ENCODE results near the gene SLC49A3. TPM values are rescaled to one million over a fixed set of nuclear protein-coding genes. Genes with fewer than 3 reads are reported as not detected.
"Not testable (repeated sequence)": the region's sequence is repeated elsewhere in the genome, so short reads cannot be mapped to it uniquely, and the experiment has no call there.

The SLC49A3 gene
- total and polyA plus RNA-seq, 2 experiments from 2014 or later = 12.2 to 12.8 TPM

DNA sequence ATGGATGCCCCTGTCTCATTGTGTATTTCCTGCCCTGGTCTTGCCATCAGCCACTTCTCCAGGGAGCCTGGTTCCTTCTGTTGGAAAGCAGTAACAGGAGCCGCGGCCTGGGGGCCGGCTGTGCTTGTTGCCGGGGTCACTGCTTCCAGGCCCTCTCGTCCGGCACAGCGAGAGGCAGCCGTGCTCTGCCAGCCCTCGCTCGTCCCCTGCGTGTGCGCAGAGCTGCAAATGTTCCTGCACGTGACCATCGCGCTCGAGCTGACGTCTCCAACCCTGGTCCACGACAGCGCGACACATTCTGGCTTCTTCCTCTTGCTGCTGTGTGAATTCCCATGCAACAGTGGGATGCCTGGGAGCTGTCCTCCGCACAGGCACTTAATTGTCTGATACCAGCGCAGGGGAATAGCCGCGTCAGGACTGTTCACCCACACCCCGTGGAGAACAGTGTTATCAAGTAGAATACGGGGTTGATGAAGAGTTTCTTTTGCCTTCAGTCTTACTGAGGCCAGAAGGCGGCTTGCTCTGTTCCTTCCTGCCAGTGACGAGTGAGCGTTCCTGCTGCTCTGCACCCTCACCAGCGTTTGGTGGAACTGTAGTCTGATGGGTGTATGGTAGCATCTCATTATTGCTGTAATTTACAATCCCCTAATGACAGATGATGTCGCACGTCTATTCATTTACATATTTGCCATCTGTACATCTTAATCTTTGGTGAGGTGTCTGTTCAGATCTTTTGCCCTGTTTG, 51.2 kb downstream of the SLC49A3 start:
- no peak overlapping the region for H3K4me2 ChIP-seq
- TF ChIP-seq CTCF (IDR thresholded peaks at IDR 0.05; ENCODE audit: poor library complexity) = no peak
- TF ChIP-seq EZH2 (IDR thresholded peaks at IDR 0.05; ENCODE audit: borderline replicate concordance) = no peak
- no peak for TF ChIP-seq EZH2phosphoT487 (IDR thresholded peaks at IDR 0.05; ENCODE audit: low read depth, severe bottlenecking, unreplicated experiment)

GRCh38 chr4:636628-637159, 52.3 kb downstream of the SLC49A3 start:
- Histone ChIP-seq H4K20me1 (ENCODE audit: insufficient read depth, poor library complexity, severe bottlenecking) (no peaks in the 10 kb centered on the region), H3K36me3 (replicated peaks; ENCODE audit: insufficient read depth, low read depth) (no peaks in the 10 kb centered on the region), H3K79me2 (no peaks in the 10 kb centered on the region), H3K9me3 (ENCODE audit: low read depth) (no peaks in the 10 kb centered on the region), H3K27me3 (no peaks in the 10 kb centered on the region), H3K4me1 (ENCODE audit: insufficient read depth) (no peaks in the 10 kb centered on the region), H3K4me3 (no peak overlapping the region), H3K9me2 (replicated peaks; ENCODE audit: insufficient read depth) (no peaks in the 10 kb centered on the region), H3K4me2 (no peak overlapping the region), H3K27ac (no peak overlapping the region), H2AFZ (no peak overlapping the region)
- no peak for DNase-seq (ENCODE audit: low spot score)
- no peak for TF ChIP-seq EZH2 (IDR thresholded peaks at IDR 0.05; ENCODE audit: borderline replicate concordance)
- no peak for TF ChIP-seq EZH2phosphoT487 (IDR thresholded peaks at IDR 0.05; ENCODE audit: low read depth, severe bottlenecking, unreplicated experiment)
- TF ChIP-seq CTCF (IDR thresholded peaks at IDR 0.05; ENCODE audit: poor library complexity) = no peak
- 86% methylated on average over 9 of the region's 13 CpGs for WGBS (ENCODE audit: low lambda C conversion rate, missing lambda C conversion rate)

More for the DNA sequence above, 51.2 kb downstream of the SLC49A3 start:
- WGBS (ENCODE audit: low lambda C conversion rate, missing lambda C conversion rate) = 93% methylated on average over 28 of the region's 32 CpGs
- no peak for DNase-seq (ENCODE audit: low spot score)
- H3K27ac ChIP-seq = no peak overlapping the region
- H3K27me3 ChIP-seq = no peaks in the 10 kb centered on the region
- no peaks in the 10 kb centered on the region for H3K36me3 ChIP-seq (replicated peaks; ENCODE audit: insufficient read depth, low read depth)
- no peaks in the 10 kb centered on the region for H4K20me1 ChIP-seq (ENCODE audit: insufficient read depth, poor library complexity, severe bottlenecking)
- H2AFZ ChIP-seq = no peak overlapping the region
- no peaks in the 10 kb centered on the region for H3K79me2 ChIP-seq
- H3K4me3 ChIP-seq = no peak overlapping the region
- no peaks in the 10 kb centered on the region for H3K4me1 ChIP-seq (ENCODE audit: insufficient read depth)
- no peaks in the 10 kb centered on the region for H3K9me2 ChIP-seq (replicated peaks; ENCODE audit: insufficient read depth)
- H3K9me3 ChIP-seq (ENCODE audit: low read depth) = no peaks in the 10 kb centered on the region

DNA sequence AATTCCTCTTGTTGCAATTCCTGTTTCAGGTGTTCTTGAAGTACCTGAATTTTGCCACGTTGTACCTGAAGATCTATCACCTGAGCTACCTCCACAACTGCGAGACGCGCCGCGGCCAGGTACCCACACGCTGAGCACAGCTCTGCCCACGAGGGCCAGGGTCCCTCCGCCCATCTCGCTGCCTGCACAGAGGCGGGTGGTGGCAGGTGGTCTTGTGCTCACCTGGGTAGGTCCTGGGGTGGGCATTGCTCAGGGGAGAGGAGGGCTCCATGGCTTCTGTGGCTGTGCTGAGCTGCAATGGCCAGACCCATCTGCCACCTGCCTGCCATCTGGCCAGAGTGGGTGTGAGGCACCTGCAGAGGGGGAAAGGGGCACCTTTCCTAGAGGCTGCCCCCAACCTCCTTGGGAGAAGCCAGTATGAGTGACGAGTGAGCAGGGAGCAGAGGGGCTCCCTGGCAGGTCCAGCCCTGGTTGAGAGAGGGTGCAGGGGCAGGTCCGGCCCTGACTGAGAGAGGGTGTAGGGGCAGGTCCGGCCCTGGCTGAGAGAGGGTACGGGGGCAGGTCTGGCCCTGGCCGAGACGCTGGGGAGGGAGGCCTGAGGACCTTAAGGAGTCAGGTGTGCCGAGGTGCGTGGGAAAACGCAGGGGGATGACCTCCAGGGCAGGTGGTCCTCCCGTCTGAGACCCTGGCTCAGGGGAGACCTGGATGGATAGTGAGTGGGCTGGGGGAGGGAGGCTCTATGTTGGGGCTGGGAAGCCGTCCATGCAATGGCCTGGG, 52.9 kb downstream of the SLC49A3 start:
- TF ChIP-seq EZH2phosphoT487 (IDR thresholded peaks at IDR 0.05; ENCODE audit: low read depth, severe bottlenecking, unreplicated experiment) = no peak
- Histone ChIP-seq H3K4me3 (no peak overlapping the region), H3K4me1 (ENCODE audit: insufficient read depth) (no peaks in the 10 kb centered on the region), H3K9me2 (replicated peaks; ENCODE audit: insufficient read depth) (no peaks in the 10 kb centered on the region), H3K27ac (no peak overlapping the region), H3K9me3 (ENCODE audit: low read depth) (no peaks in the 10 kb centered on the region), H3K27me3 (no peaks in the 10 kb centered on the region), H4K20me1 (ENCODE audit: insufficient read depth, poor library complexity, severe bottlenecking) (no peaks in the 10 kb centered on the region), H3K36me3 (replicated peaks; ENCODE audit: insufficient read depth, low read depth) (no peaks in the 10 kb centered on the region), H3K79me2 (no peaks in the 10 kb centered on the region), H3K4me2 (no peak overlapping the region), H2AFZ (no peak overlapping the region)
- DNase-seq (ENCODE audit: low spot score) = no peak
- 89% methylated on average over 21 of the region's 22 CpGs for WGBS (ENCODE audit: low lambda C conversion rate, missing lambda C conversion rate)

GRCh38 chr4:635066-635835, 53.7 kb downstream of the SLC49A3 start:
- not testable (repeated sequence) for H3K27ac ChIP-seq; H3K9me2 ChIP-seq (replicated peaks; ENCODE audit: insufficient read depth); H3K4me1 ChIP-seq (ENCODE audit: insufficient read depth); H3K79me2 ChIP-seq; H3K36me3 ChIP-seq (replicated peaks; ENCODE audit: insufficient read depth, low read depth); H3K27me3 ChIP-seq; H3K4me3 ChIP-seq; H2AFZ ChIP-seq; H3K4me2 ChIP-seq; H4K20me1 ChIP-seq (ENCODE audit: insufficient read depth, poor library complexity, severe bottlenecking); DNase-seq (ENCODE audit: low spot score); H3K9me3 ChIP-seq (ENCODE audit: low read depth)
- WGBS (ENCODE audit: low lambda C conversion rate, missing lambda C conversion rate) = 89% methylated on average over 15 of the region's 46 CpGs
